OCI-LY1 (cell line): Measurements from ENCODE around the gene PLCB2.

Source experiments
- CTCF ChIP-seq: fragments of 200-600 bp; sonication (generic), shearing (Covaris generic); IDR thresholded peaks from 2 replicates; pipeline ENCODE4 v1.5.1; 2017; ENCODE audit warnings: mild to moderate bottlenecking, antibody characterized with exemption, low read length, moderate library complexity, mixed read lengths
- EZH2 ChIP-seq: fragments of 200-600 bp; sonication (generic), shearing (Covaris generic); IDR thresholded peaks from 2 replicates; pipeline ENCODE4 v1.8.0; 2017; ENCODE audit warnings: borderline replicate concordance, mixed run types, mild to moderate bottlenecking, antibody characterized with exemption, low read length, moderate library complexity, mixed read lengths

GRCh38 chr15:40325700-40326099 lies 18.0 kb upstream of the PLCB2 start:
- no peak for TF ChIP-seq CTCF
- TF ChIP-seq EZH2: no peak
